Erythroblast (primary cell): ENCODE measurements around the gene SLC24A3.

ENCODE experiments used
- GATA1 ChIP-seq: IDR thresholded peaks from 2 replicates; pipeline ENCODE4 v1.6.1; 2011; ENCODE audit warnings: low read depth, mild to moderate bottlenecking, control low read depth, low read length, moderate library complexity
- POLR2A ChIP-seq: IDR thresholded peaks from 2 replicates; pipeline ENCODE4 v1.6.1; 2011; ENCODE audit warnings: mild to moderate bottlenecking, low read length

GRCh38 chr20:19249106-19249879, 36.9 kb downstream of the SLC24A3 start:
- TF ChIP-seq GATA1 (no peak), POLR2A (no peak)
